Activated effector memory CD4-positive, alpha-beta T cell treated with Interleukin-2 at 50 U/mL for 16 hours (primary cell): Measurements from ENCODE around the gene PTGER2.

Experiments used
- DNase-seq: peaks from one replicate; pipeline ENCODE4 v3.0.0-alpha.2; 2020

Gene PTGER2

GRCh38 chr14:52313903-52314594 is at the start of gene PTGER2:
Gene PTGER2 (plus strand): TSS chr14:52314312. CDS start chr14:52314549, 237 bp downstream.
- DNase-seq, result peak; percentile 76

GRCh38 chr14:52265253-52265652 is 48.9 kb upstream of the PTGER2 start:
- no peak for DNase-seq

GRCh38 chr14:52266179-52266578 is 47.9 kb upstream of the PTGER2 start:
- no peak for DNase-seq

- DNase-seq, result no peak
Measured at GRCh38 chr14:52266782-52267181, 47.3 kb upstream of the PTGER2 start.

- peak; percentile 43 for DNase-seq
Measured at GRCh38 chr14:52267501-52268278, 46.4 kb upstream of the PTGER2 start, which contains the start of gene PTGDR. Gene PTGDR (plus strand): TSS chr14:52267698. CDS start chr14:52267815, 117 bp downstream.

GRCh38 chr14:52268279-52269061 is 45.6 kb upstream of the PTGER2 start:
- peak; percentile 16 for DNase-seq

- no peak for DNase-seq
Measured at GRCh38 chr14:52269100-52269499, 45.0 kb upstream of the PTGER2 start.

GRCh38 chr14:52269982-52270381 is 44.1 kb upstream of the PTGER2 start:
- no peak for DNase-seq

GRCh38 chr14:52271538-52271937 is 42.6 kb upstream of the PTGER2 start:
- DNase-seq, result no peak

GRCh38 chr14:52272375-52272774 is 41.7 kb upstream of the PTGER2 start:
- DNase-seq, result no peak

- DNase-seq, result no peak
Measured at GRCh38 chr14:52275372-52275771, 38.7 kb upstream of the PTGER2 start.

GRCh38 chr14:52277552-52277951 is 36.6 kb upstream of the PTGER2 start:
- DNase-seq, result no peak

GRCh38 chr14:52279408-52279807 is 34.7 kb upstream of the PTGER2 start:
- DNase-seq, result no peak

GRCh38 chr14:52283099-52283498 is 31.0 kb upstream of the PTGER2 start:
- no peak for DNase-seq

GRCh38 chr14:52286661-52287649 is 27.2 kb upstream of the PTGER2 start:
- DNase-seq, result no peak

- no peak for DNase-seq
Measured at GRCh38 chr14:52296378-52296777, 17.7 kb upstream of the PTGER2 start.

- no peak for DNase-seq
Measured at GRCh38 chr14:52298795-52299194, 15.3 kb upstream of the PTGER2 start.

GRCh38 chr14:52299692-52300278 is 14.3 kb upstream of the PTGER2 start:
- no peak for DNase-seq

- no peak for DNase-seq
Measured at GRCh38 chr14:52303236-52303635, 10.9 kb upstream of the PTGER2 start.

- no peak for DNase-seq
Measured at GRCh38 chr14:52304248-52304904, 9.7 kb upstream of the PTGER2 start.

GRCh38 chr14:52305014-52305413 is 9.1 kb upstream of the PTGER2 start:
- DNase-seq, result no peak
